Measurements from ENCODE around the gene NUP62.
"Not testable (repeated sequence)": the region's sequence is repeated elsewhere in the genome, so short reads cannot be mapped to it uniquely, and the experiment has no call there.

NUP62 gene

GRCh38 chr19:49927526-49928264 is 1.6 kb downstream of the NUP62 start:
- H3K4me1 ChIP-seq (ENCODE audit: control insufficient read depth, insufficient read depth, low read depth, low read length) = peaks cover 17% of the 10 kb centered on the region
- H2BK120ac ChIP-seq (ENCODE audit: low read depth, low read length) = no peak overlapping the region
- H3K4me3 ChIP-seq (ENCODE audit: insufficient read depth in 1 of 2, low read depth in 1 of 2, low read length in 2 of 2) = peak overlapping the region in 1 of 2 experiments; percentile 31
- H2AK5ac ChIP-seq (ENCODE audit: low read length, severe bottlenecking) = peak overlapping the region; percentile 44
- no peak for DNase-seq
- no peak overlapping the region for H3K23ac ChIP-seq (ENCODE audit: low read length in 2 of 2)
- H3K79me1 ChIP-seq (replicated peaks; ENCODE audit: low read length, poor library complexity, severe bottlenecking) = peaks cover 14% of the 10 kb centered on the region
- no peak overlapping the region for H2BK5ac ChIP-seq (ENCODE audit: low read depth, low read length, poor library complexity, severe bottlenecking)
- peak overlapping the region; percentile 30 for H2BK15ac ChIP-seq (ENCODE audit: low read depth, poor library complexity, severe bottlenecking)
- no peak overlapping the region for H2BK12ac ChIP-seq (ENCODE audit: low read length in 2 of 2)
- H3K14ac ChIP-seq (ENCODE audit: low read length in 2 of 2) = no peak overlapping the region
- no peak overlapping the region for H3K4ac ChIP-seq (ENCODE audit: low read depth in 1 of 2, low read length in 2 of 2)
- H3K18ac ChIP-seq (ENCODE audit: low read depth in 1 of 2, low read length in 2 of 2) = no peak overlapping the region
- 92% methylated on average over 13 of the region's 14 CpGs for WGBS
- H3K4me2 ChIP-seq (ENCODE audit: low read length, poor library complexity, severe bottlenecking) = peak overlapping the region; percentile 38
- no peak overlapping the region for H2AFZ ChIP-seq (ENCODE audit: low read depth, low read length)
- H4K8ac ChIP-seq (ENCODE audit: low read length) = no peak overlapping the region
- H3K9ac ChIP-seq (ENCODE audit: low read length) = peak overlapping the region; percentile 97
- no peaks in the 10 kb centered on the region for H3K27me3 ChIP-seq (ENCODE audit: control insufficient read depth in 1 of 2, insufficient read depth in 1 of 2, low read length in 2 of 2)
- H3K9me3 ChIP-seq (ENCODE audit: control insufficient read depth, low read length) = no peaks in the 10 kb centered on the region
- peak overlapping the region; percentile 27 for H3K27ac ChIP-seq (ENCODE audit: low read length, poor library complexity, severe bottlenecking)
- peaks cover 48% of the 10 kb centered on the region in 2 experiments for H3K36me3 ChIP-seq (ENCODE audit: control insufficient read depth in 1 of 2, insufficient read depth in 2 of 2, low read depth in 1 of 2, low read length in 2 of 2)
- H4K91ac ChIP-seq (ENCODE audit: low read length) = peak overlapping the region; percentile 3

DNA sequence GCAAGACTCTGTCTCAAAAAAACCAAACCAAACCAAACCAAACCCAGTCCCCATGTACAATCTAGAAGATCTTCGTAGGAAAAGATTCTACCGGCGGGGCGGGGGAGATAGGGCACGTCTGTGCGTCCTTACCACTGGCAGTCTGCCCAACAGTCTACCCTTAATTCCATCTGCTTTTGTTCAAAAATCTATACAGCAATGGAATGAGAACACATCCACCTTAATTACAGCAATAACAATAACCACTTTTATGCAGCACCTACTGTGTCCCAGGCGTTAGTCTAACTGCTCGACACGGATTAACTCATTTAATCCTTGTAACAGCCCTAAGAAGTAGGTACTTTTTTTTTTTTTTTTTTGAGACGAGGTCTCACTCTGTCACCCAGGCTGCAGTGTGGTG is 2.8 kb downstream of the NUP62 start:
- H3K9ac ChIP-seq (ENCODE audit: low read length) = no peak overlapping the region

DNA sequence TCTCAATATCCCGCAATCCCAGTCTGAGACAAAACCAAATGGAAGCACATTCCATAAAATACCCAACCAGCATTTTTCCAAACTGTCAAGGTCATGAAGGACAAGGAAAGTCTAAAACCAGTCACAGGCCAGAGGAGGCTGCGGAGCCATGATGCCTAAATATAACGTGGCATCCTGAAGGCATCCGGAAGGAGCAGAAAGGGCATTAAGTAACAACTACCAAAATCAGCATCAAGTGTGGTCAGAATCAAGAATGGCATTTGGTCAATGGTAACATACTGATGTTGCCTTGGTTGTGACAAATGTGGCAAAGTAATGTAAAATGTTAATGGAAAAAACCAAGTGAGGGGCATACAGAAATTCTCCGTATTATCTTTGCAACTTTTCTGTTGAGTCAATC is 3.8 kb downstream of the NUP62 start:
- no peaks in the 10 kb centered on the region for H3K27me3 ChIP-seq (ENCODE audit: control insufficient read depth in 1 of 2, insufficient read depth in 1 of 2, low read length in 2 of 2)
- peaks cover 51 to 58% of the 10 kb centered on the region in 2 experiments for H3K36me3 ChIP-seq (ENCODE audit: control insufficient read depth in 1 of 2, insufficient read depth in 2 of 2, low read depth in 1 of 2, low read length in 2 of 2)
- H3K79me1 ChIP-seq (replicated peaks; ENCODE audit: low read length, poor library complexity, severe bottlenecking) = peaks cover 13% of the 10 kb centered on the region
- no peak overlapping the region for H3K23ac ChIP-seq (ENCODE audit: low read length in 2 of 2)
- over 99% methylated on average over 5 of the region's 5 CpGs for WGBS
- H3K27ac ChIP-seq (ENCODE audit: low read length, poor library complexity, severe bottlenecking) = no peak overlapping the region
- no peak for DNase-seq
- H4K8ac ChIP-seq (ENCODE audit: low read length) = no peak overlapping the region
- no peak overlapping the region for H4K91ac ChIP-seq (ENCODE audit: low read length)
- no peaks in the 10 kb centered on the region for H3K9me3 ChIP-seq (ENCODE audit: control insufficient read depth, low read length)
- no peak overlapping the region for H2BK15ac ChIP-seq (ENCODE audit: low read depth, poor library complexity, severe bottlenecking)
- no peak overlapping the region for H3K9ac ChIP-seq (ENCODE audit: low read length)
- H2AK5ac ChIP-seq (ENCODE audit: low read length, severe bottlenecking) = no peak overlapping the region
- H2BK5ac ChIP-seq (ENCODE audit: low read depth, low read length, poor library complexity, severe bottlenecking) = no peak overlapping the region
- H3K18ac ChIP-seq (ENCODE audit: low read depth in 1 of 2, low read length in 2 of 2) = no peak overlapping the region
- peaks cover 30% of the 10 kb centered on the region for H3K4me1 ChIP-seq (ENCODE audit: control insufficient read depth, insufficient read depth, low read depth, low read length)
- H3K4me3 ChIP-seq (ENCODE audit: insufficient read depth in 1 of 2, low read depth in 1 of 2, low read length in 2 of 2) = no peak overlapping the region
- H3K14ac ChIP-seq (ENCODE audit: low read length in 2 of 2) = no peak overlapping the region
- no peak overlapping the region for H2BK12ac ChIP-seq (ENCODE audit: low read length in 2 of 2)
- no peak overlapping the region for H2BK120ac ChIP-seq (ENCODE audit: low read depth, low read length)
- no peak overlapping the region for H3K4me2 ChIP-seq (ENCODE audit: low read length, poor library complexity, severe bottlenecking)
- H2AFZ ChIP-seq (ENCODE audit: low read depth, low read length) = no peak overlapping the region
- H3K4ac ChIP-seq (ENCODE audit: low read depth in 1 of 2, low read length in 2 of 2) = no peak overlapping the region

More for the DNA sequence above, 2.8 kb downstream of the NUP62 start:
- Histone ChIP-seq H3K4me1 (ENCODE audit: control insufficient read depth, insufficient read depth, low read depth, low read length) (peaks cover 29% of the 10 kb centered on the region), H2BK15ac (ENCODE audit: low read depth, poor library complexity, severe bottlenecking) (no peak overlapping the region), H2BK120ac (ENCODE audit: low read depth, low read length) (no peak overlapping the region), H3K23ac (ENCODE audit: low read length in 2 of 2) (no peak overlapping the region), H3K36me3 (ENCODE audit: control insufficient read depth in 1 of 2, insufficient read depth in 2 of 2, low read depth in 1 of 2, low read length in 2 of 2) (peaks cover 42 to 57% of the 10 kb centered on the region in 2 experiments), H3K79me1 (replicated peaks; ENCODE audit: low read length, poor library complexity, severe bottlenecking) (peaks cover 11% of the 10 kb centered on the region), H3K9me3 (ENCODE audit: control insufficient read depth, low read length) (no peaks in the 10 kb centered on the region), H4K8ac (ENCODE audit: low read length) (no peak overlapping the region), H3K14ac (ENCODE audit: low read length in 2 of 2) (no peak overlapping the region), H2BK5ac (ENCODE audit: low read depth, low read length, poor library complexity, severe bottlenecking) (no peak overlapping the region), H2AK5ac (ENCODE audit: low read length, severe bottlenecking) (no peak overlapping the region), H3K4me3 (ENCODE audit: insufficient read depth in 1 of 2, low read depth in 1 of 2, low read length in 2 of 2) (no peak overlapping the region), H3K4me2 (ENCODE audit: low read length, poor library complexity, severe bottlenecking) (no peak overlapping the region), H2AFZ (ENCODE audit: low read depth, low read length) (no peak overlapping the region), H3K27me3 (ENCODE audit: control insufficient read depth in 1 of 2, insufficient read depth in 1 of 2, low read length in 2 of 2) (no peaks in the 10 kb centered on the region), H3K4ac (ENCODE audit: low read depth in 1 of 2, low read length in 2 of 2) (no peak overlapping the region), H3K27ac (ENCODE audit: low read length, poor library complexity, severe bottlenecking) (no peak overlapping the region), H3K18ac (ENCODE audit: low read depth in 1 of 2, low read length in 2 of 2) (no peak overlapping the region), H4K91ac (ENCODE audit: low read length) (no peak overlapping the region), H2BK12ac (ENCODE audit: low read length in 2 of 2) (no peak overlapping the region)
- DNase-seq = no peak
- 97% methylated on average over 9 of the region's 10 CpGs for WGBS

- Histone ChIP-seq H3K9ac (ENCODE audit: low read length) (peak overlapping the region; percentile 8), H3K36me3 (ENCODE audit: control insufficient read depth in 1 of 2, insufficient read depth in 2 of 2, low read depth in 1 of 2, low read length in 2 of 2) (peaks cover 53 to 60% of the 10 kb centered on the region in 2 experiments), H3K4me1 (ENCODE audit: control insufficient read depth, insufficient read depth, low read depth, low read length) (peaks cover 28% of the 10 kb centered on the region), H3K79me1 (replicated peaks; ENCODE audit: low read length, poor library complexity, severe bottlenecking) (peaks cover 10% of the 10 kb centered on the region)
- H3K27ac ChIP-seq (ENCODE audit: low read length, poor library complexity, severe bottlenecking); H3K4ac ChIP-seq (ENCODE audit: low read depth in 1 of 2, low read length in 2 of 2); H2BK5ac ChIP-seq (ENCODE audit: low read depth, low read length, poor library complexity, severe bottlenecking); H3K4me2 ChIP-seq (ENCODE audit: low read length, poor library complexity, severe bottlenecking); H2BK120ac ChIP-seq (ENCODE audit: low read depth, low read length); H2BK12ac ChIP-seq (ENCODE audit: low read length in 2 of 2); H3K27me3 ChIP-seq (ENCODE audit: control insufficient read depth in 1 of 2, insufficient read depth in 1 of 2, low read length in 2 of 2); H3K23ac ChIP-seq (ENCODE audit: low read length in 2 of 2); H2BK15ac ChIP-seq (ENCODE audit: low read depth, poor library complexity, severe bottlenecking); H3K4me3 ChIP-seq (ENCODE audit: insufficient read depth in 1 of 2, low read depth in 1 of 2, low read length in 2 of 2); H2AK5ac ChIP-seq (ENCODE audit: low read length, severe bottlenecking); H3K14ac ChIP-seq (ENCODE audit: low read length in 2 of 2); H4K91ac ChIP-seq (ENCODE audit: low read length); H3K9me3 ChIP-seq (ENCODE audit: control insufficient read depth, low read length); H4K8ac ChIP-seq (ENCODE audit: low read length); DNase-seq; H2AFZ ChIP-seq (ENCODE audit: low read depth, low read length); H3K18ac ChIP-seq (ENCODE audit: low read depth in 1 of 2, low read length in 2 of 2): not testable (repeated sequence)
- 98% methylated on average over 13 of the region's 13 CpGs for WGBS
Measured at GRCh38 chr19:49924881-49925210, 4.5 kb downstream of the NUP62 start.

Measured in mesenchymal stem cell (in vitro differentiated cells and primary cell).